Measurements from ENCODE around the gene LTF. TPM values are rescaled to one million over a fixed set of nuclear protein-coding genes. Genes with fewer than 3 reads are reported as not detected.

The LTF gene
- 14.3 TPM for total RNA-seq
- long read RNA-seq, transcript LTF-201 (17 exons, 2,979 nt): major isoform, 9 of 25 reads
- long read RNA-seq, transcript LTF-203 (17 exons, 2,494 nt): minor isoform, 8 of 25 reads
- long read RNA-seq, partial matches to known transcripts: 5 of 25 reads
- long read RNA-seq, other reads (novel, unspliced or antisense): 3 of 25 reads

DNA sequence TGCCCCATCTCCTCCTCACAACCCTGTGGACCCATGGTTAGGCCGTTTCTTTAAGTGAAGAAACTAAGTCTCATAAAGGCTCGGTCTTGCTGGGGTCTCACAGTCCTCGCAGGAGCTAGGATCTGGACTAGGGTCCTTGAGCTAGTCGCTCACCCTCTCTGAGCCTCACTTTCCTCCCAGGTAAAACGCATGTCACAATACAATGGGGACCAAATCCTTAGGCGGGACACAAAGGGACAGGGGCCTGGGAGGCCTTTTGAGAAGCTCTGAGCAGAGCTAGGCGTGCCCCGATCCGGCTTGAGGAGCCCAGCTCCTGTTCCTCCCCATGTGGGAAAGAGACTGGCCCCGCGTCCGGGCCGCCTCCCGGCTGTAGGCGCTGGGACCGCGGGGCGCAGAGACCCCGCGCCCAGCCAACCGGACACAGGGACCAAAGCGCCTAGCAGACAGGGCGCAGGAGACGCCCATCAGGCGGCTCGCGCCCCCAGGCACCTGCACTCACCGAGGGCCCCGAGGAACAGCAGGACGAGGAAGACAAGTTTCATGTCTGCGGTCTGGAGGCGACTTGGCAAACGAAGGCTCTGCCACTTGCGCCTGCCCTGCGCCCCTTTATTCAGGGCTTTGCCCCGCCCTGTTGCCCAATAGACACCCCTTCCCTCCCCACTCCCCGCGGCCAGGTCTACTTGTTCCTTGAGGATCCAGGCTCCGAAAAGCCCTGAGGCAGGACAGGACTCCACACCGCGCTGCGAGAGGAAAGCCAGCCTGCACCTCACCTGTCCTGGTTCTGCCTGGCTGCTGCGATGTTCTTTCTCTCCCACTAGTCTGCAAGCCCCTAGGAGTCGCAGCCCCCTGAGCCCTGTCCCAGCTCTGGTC lies at the start of gene LTF:
LTF (minus strand) TSS at position 580 of the 870 bp plus-strand sequence; CDS start at position 542, 38 bp downstream.
- intact Hi-C loops (cut with DNase I): no loop called here
- Histone ChIP-seq H3K36me3 (no peaks in the 10 kb centered on the region), H3K27ac (no peak within 1 kb of the TSS), H3K9me3 (no peaks in the 10 kb centered on the region), H3K27me3 (peaks cover 25% of the 10 kb centered on the region), H3K4me3 (peak within 1 kb of the TSS; percentile 21), H3K4me1 (peaks cover 14% of the 10 kb centered on the region)
- TF ChIP-seq, protein P1, sequence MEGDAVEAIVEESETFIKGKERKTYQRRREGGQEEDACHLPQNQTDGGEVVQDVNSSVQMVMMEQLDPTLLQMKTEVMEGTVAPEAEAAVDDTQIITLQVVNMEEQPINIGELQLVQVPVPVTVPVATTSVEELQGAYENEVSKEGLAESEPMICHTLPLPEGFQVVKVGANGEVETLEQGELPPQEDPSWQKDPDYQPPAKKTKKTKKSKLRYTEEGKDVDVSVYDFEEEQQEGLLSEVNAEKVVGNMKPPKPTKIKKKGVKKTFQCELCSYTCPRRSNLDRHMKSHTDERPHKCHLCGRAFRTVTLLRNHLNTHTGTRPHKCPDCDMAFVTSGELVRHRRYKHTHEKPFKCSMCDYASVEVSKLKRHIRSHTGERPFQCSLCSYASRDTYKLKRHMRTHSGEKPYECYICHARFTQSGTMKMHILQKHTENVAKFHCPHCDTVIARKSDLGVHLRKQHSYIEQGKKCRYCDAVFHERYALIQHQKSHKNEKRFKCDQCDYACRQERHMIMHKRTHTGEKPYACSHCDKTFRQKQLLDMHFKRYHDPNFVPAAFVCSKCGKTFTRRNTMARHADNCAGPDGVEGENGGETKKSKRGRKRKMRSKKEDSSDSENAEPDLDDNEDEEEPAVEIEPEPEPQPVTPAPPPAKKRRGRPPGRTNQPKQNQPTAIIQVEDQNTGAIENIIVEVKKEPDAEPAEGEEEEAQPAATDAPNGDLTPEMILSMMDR (IDR thresholded peaks at IDR 0.05): no peak
- ATAC-seq (peak; percentile 7), DNase-seq (peak; percentile 65)

DNA sequence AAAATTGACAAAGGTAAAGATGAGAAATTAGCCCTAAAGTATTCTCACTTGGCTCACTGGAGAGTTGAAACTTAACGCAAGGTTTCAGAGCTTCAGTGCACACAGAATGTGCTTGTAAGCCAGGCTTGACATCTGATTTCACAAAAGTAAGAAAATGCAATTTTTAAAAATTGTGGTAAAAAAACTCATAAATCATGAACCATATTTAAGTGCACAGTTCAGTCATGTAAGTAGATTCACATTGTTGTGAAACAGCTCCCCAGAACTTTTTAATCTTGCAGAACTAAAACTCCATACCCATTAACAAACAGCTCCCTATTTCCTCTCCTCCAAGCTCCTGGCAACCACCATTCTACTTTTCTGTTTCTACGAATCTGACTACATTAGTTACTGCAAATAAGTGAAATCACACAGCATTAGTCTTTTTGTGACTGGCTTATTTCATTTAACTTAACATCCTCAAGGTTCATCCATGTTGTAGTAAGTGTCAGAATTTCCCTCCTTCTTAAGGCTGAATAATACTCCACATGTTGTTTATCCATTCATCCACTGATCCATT lies 47.6 kb upstream of the LTF start:
- no peak overlapping the region for H3K4me3 ChIP-seq
- H3K9me3 ChIP-seq: no peaks in the 10 kb centered on the region
- H3K4me1 ChIP-seq: no peaks in the 10 kb centered on the region
- no peak for ATAC-seq
- no peaks in the 10 kb centered on the region for H3K27me3 ChIP-seq
- no peaks in the 10 kb centered on the region for H3K36me3 ChIP-seq
- intact Hi-C loops (cut with DNase I): no loop called here
- no peak for DNase-seq
- TF ChIP-seq, protein P1 (IDR thresholded peaks at IDR 0.05): no peak
- H3K27ac ChIP-seq: no peak overlapping the region

DNA sequence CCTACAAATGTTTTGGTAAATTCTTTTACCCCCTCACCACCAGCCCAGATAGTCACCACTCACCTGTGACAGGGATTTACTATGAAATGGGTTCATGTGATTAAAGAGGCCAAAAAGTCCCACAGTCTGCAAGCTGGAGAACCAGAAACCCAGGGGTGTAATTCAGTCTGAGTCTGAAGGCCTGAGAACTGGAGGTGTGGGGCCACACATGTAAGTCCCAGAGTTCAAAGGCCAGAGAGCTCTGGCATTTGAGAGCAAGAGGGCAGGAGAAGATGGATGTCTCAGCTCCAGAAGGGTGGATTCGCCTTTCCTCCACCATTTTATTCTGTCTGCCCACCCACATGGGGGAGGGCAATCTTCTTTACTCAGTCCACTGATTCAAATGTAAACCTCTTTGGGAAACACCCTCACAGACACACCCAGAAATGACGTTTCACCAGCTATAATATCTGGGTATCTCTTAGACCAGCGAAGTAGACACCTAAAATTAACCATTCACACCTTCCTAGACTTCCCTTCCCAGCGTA lies 45.0 kb upstream of the LTF start:
- H3K4me3 ChIP-seq: no peak overlapping the region
- H3K9me3 ChIP-seq: no peaks in the 10 kb centered on the region
- no peak overlapping the region for H3K27ac ChIP-seq
- H3K27me3 ChIP-seq: no peaks in the 10 kb centered on the region
- ATAC-seq (no peak), DNase-seq (no peak)
- intact Hi-C loops (cut with DNase I): no loop called here
- no peaks in the 10 kb centered on the region for H3K36me3 ChIP-seq
- no peaks in the 10 kb centered on the region for H3K4me1 ChIP-seq
- TF ChIP-seq, protein P1 (IDR thresholded peaks at IDR 0.05): no peak

DNA sequence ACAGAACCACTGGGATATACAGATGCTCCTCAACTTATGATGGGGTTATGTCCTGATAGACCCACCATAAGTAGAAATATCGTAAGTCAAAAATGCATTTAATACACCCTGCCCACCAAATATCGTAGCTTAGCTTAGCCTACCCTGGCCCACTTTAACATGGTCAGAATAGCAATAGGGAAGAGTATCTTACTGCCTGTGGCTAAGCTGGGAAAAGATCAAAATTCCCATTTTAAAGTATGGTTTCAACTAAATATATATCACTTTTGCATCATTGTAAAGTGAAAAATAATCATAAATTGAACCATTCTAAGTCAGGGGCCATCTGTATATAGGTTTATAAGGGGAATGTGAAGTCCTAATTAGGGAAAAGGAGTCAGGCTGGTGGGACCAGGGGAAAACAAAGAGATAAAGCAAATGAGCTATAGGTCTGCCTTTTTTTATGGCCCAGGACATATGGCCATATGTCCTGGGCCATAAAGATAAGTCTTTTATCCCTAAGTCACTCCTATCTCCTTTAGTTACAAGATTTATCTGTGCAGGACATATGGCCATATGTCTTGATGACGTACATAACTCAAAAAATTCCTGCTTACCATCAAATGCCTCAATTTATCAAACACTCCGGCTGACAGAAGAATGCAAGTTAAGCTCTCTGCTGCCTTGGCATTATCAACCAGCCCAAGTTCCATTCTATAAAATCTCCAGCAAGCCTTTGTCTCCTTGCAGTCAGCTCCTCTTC lies 44.3 kb upstream of the LTF start:
- H3K4me3 ChIP-seq: no peak overlapping the region
- no peak for ATAC-seq
- H3K4me1 ChIP-seq: no peaks in the 10 kb centered on the region
- no peaks in the 10 kb centered on the region for H3K9me3 ChIP-seq
- DNase-seq: no peak
- H3K27me3 ChIP-seq: no peaks in the 10 kb centered on the region
- no peak overlapping the region for H3K27ac ChIP-seq
- H3K36me3 ChIP-seq: no peaks in the 10 kb centered on the region
- intact Hi-C loops (cut with DNase I): no loop called here
- TF ChIP-seq, protein P1 (IDR thresholded peaks at IDR 0.05): no peak

DNA sequence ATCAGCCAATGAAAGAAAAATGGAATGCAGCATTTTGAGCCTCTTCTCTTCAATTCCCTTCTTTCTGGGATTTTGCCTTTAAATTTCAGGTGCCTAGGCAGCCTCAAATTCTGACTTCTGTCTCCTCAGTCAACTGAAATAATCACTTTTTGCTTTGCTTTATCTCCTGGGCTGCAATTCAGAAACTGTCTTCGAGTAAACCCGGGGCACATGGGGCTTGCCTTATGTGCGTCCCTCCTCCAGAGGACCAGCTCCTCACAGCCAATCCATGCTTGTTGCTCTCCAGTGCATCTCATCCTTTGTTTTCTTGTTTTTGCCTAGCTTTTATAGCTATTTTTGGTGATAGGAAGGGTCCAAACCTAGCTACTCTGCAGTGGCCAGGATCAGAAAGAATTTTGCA lies 41.8 kb upstream of the LTF start:
- Histone ChIP-seq H3K4me1 (peaks cover 1% of the 10 kb centered on the region), H3K27ac (no peak overlapping the region), H3K9me3 (no peaks in the 10 kb centered on the region), H3K27me3 (no peaks in the 10 kb centered on the region), H3K36me3 (no peaks in the 10 kb centered on the region), H3K4me3 (no peak overlapping the region)
- TF ChIP-seq, protein P1 (IDR thresholded peaks at IDR 0.05): no peak
- intact Hi-C loops (cut with DNase I): no loop called here
- DNase-seq (no peak), ATAC-seq (no peak)
